ENCODE data around the gene LMLN. TPM values are rescaled to one million over a fixed set of nuclear protein-coding genes. Genes with fewer than 3 reads are reported as not detected.

The LMLN gene
- total and polyA plus RNA-seq, 2 of the 13 experiments (the other 11 are each of a cell fraction or from before 2014, with no cell fraction given): 1.2 to 1.8 TPM

DNA sequence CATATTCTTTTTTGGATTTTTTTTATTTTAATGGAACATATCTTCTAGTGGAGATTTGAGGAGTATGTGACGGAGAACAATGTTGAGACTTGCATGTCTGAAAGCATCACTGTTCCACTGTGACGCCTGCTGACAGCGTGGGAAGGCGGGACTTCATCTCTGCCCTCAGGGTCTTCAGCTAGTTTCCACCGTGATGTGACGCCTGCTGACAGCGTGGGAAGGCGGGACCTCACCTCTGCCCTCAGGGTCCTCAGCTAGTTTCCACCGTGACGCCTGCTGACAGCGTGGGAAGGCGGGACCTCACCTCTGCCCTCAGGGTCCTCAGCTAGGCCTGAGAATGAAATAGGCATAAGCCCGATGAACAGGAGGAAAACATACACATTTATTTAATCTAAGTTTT, 70.7 kb downstream of the LMLN start:
- CTCF ChIA-PET (ENCODE audit: low intra/inter-chr PET ratio, low total read pairs): no interaction called here
- ATAC-seq: no peak
- Histone ChIP-seq H3K9me3 (ENCODE audit: low read length) (no peaks in the 10 kb centered on the region), H3K27me3 (ENCODE audit: control insufficient read depth in 1 of 2, insufficient read depth in 2 of 2, low read length in 2 of 2) (no peaks in the 10 kb centered on the region), H3K79me2 (ENCODE audit: insufficient read depth, low read length) (no peaks in the 10 kb centered on the region), H3K4me1 (ENCODE audit: insufficient read depth, low read length) (no peaks in the 10 kb centered on the region), H4K20me1 (ENCODE audit: insufficient read depth, low read length) (no peaks in the 10 kb centered on the region), H3K4me3 (replicated peaks in 1 of 3; ENCODE audit: insufficient read depth in 1 of 3, low read depth in 2 of 3, low read length in 3 of 3) (no peak overlapping the region), H3K4me2 (ENCODE audit: low read depth, low read length) (no peak overlapping the region), H3K36me3 (replicated peaks in 1 of 2; ENCODE audit: control insufficient read depth in 1 of 2, insufficient read depth in 2 of 2, low read length in 2 of 2) (no peaks in the 10 kb centered on the region), H3K9ac (ENCODE audit: insufficient read depth, low read depth, low read length) (no peak overlapping the region), H2AFZ (ENCODE audit: low read length) (no peak overlapping the region), H3K27ac (ENCODE audit: extremely low read length, insufficient read depth, low read length) (no peak overlapping the region)
- in situ Hi-C loops (cut with HindIII; ENCODE audit: extremely low pct_ligation_motif_present, low pct_unique_long_range_greater_than_20kb): no loop called here
- no peak for DNase-seq (ENCODE audit: low spot score)
- TF ChIP-seq GABPB1 (CRISPR knock-in tag; IDR thresholded peaks at IDR 0.05) (no peak), KAT8 (CRISPR knock-in tag; IDR thresholded peaks at IDR 0.05) (no peak), ONECUT2 (CRISPR knock-in tag; IDR thresholded peaks at IDR 0.05) (no peak), TAF15 (IDR thresholded peaks at IDR 0.05; ENCODE audit: low read depth, low read length, poor library complexity, severe bottlenecking) (no peak), ZNF577 (CRISPR knock-in tag; IDR thresholded peaks at IDR 0.05; ENCODE audit: borderline replicate concordance, low read depth) (no peak), SNAPC2 (CRISPR knock-in tag; IDR thresholded peaks at IDR 0.05) (no peak), ZNF17 (CRISPR knock-in tag; IDR thresholded peaks at IDR 0.05) (no peak), ZSCAN20 (CRISPR knock-in tag; IDR thresholded peaks at IDR 0.05; ENCODE audit: borderline replicate concordance) (no peak), TRIM24 (CRISPR knock-in tag; IDR thresholded peaks at IDR 0.05) (no peak), ZNF512 (CRISPR knock-in tag; IDR thresholded peaks at IDR 0.05) (no peak), ZNF331 (CRISPR knock-in tag; IDR thresholded peaks at IDR 0.05) (no peak)
- TF ChIP-seq, protein P1, sequence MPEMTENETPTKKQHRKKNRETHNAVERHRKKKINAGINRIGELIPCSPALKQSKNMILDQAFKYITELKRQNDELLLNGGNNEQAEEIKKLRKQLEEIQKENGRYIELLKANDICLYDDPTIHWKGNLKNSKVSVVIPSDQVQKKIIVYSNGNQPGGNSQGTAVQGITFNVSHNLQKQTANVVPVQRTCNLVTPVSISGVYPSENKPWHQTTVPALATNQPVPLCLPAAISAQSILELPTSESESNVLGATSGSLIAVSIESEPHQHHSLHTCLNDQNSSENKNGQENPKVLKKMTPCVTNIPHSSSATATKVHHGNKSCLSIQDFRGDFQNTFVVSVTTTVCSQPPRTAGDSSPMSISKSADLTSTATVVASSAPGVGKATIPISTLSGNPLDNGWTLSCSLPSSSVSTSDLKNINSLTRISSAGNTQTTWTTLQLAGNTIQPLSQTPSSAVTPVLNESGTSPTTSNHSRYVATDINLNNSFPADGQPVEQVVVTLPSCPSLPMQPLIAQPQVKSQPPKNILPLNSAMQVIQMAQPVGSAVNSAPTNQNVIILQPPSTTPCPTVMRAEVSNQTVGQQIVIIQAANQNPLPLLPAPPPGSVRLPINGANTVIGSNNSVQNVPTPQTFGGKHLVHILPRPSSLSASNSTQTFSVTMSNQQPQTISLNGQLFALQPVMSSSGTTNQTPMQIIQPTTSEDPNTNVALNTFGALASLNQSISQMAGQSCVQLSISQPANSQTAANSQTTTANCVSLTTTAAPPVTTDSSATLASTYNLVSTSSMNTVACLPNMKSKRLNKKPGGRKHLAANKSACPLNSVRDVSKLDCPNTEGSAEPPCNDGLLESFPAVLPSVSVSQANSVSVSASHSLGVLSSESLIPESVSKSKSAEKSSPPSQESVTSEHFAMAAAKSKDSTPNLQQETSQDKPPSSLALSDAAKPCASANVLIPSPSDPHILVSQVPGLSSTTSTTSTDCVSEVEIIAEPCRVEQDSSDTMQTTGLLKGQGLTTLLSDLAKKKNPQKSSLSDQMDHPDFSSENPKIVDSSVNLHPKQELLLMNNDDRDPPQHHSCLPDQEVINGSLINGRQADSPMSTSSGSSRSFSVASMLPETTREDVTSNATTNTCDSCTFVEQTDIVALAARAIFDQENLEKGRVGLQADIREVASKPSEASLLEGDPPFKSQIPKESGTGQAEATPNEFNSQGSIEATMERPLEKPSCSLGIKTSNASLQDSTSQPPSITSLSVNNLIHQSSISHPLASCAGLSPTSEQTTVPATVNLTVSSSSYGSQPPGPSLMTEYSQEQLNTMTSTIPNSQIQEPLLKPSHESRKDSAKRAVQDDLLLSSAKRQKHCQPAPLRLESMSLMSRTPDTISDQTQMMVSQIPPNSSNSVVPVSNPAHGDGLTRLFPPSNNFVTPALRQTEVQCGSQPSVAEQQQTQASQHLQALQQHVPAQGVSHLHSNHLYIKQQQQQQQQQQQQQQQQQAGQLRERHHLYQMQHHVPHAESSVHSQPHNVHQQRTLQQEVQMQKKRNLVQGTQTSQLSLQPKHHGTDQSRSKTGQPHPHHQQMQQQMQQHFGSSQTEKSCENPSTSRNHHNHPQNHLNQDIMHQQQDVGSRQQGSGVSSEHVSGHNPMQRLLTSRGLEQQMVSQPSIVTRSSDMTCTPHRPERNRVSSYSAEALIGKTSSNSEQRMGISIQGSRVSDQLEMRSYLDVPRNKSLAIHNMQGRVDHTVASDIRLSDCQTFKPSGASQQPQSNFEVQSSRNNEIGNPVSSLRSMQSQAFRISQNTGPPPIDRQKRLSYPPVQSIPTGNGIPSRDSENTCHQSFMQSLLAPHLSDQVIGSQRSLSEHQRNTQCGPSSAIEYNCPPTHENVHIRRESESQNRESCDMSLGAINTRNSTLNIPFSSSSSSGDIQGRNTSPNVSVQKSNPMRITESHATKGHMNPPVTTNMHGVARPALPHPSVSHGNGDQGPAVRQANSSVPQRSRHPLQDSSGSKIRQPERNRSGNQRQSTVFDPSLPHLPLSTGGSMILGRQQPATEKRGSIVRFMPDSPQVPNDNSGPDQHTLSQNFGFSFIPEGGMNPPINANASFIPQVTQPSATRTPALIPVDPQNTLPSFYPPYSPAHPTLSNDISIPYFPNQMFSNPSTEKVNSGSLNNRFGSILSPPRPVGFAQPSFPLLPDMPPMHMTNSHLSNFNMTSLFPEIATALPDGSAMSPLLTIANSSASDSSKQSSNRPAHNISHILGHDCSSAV (CRISPR knock-in tag; IDR thresholded peaks at IDR 0.05; ENCODE audit: borderline replicate concordance): no peak
- TF ChIP-seq, protein P2, sequence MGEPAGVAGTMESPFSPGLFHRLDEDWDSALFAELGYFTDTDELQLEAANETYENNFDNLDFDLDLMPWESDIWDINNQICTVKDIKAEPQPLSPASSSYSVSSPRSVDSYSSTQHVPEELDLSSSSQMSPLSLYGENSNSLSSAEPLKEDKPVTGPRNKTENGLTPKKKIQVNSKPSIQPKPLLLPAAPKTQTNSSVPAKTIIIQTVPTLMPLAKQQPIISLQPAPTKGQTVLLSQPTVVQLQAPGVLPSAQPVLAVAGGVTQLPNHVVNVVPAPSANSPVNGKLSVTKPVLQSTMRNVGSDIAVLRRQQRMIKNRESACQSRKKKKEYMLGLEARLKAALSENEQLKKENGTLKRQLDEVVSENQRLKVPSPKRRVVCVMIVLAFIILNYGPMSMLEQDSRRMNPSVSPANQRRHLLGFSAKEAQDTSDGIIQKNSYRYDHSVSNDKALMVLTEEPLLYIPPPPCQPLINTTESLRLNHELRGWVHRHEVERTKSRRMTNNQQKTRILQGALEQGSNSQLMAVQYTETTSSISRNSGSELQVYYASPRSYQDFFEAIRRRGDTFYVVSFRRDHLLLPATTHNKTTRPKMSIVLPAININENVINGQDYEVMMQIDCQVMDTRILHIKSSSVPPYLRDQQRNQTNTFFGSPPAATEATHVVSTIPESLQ (CRISPR knock-in tag; conservative IDR thresholded peaks at IDR 0.05): no peak
- POLR2A ChIA-PET: no interaction called here
- 89% methylated on average over 13 of the region's 13 CpGs for WGBS (ENCODE audit: low lambda C conversion rate)
- no TSS peak for BruUV-seq (replicated peaks)
- no peak for FAIRE-seq
- intact Hi-C loops (cut with micrococcal nuclease; ENCODE audit: unreplicated experiment): no loop called here

Measured in HepG2 (cell line).